ENCODE results near the gene NPIPB9.
"Not testable (repeated sequence)": the region's sequence is repeated elsewhere in the genome, so short reads cannot be mapped to it uniquely, and the experiment has no call there.

- TF ChIP-seq CTCF (IDR thresholded peaks at IDR 0.05); POLR2AphosphoS5 (IDR thresholded peaks at IDR 0.05; ENCODE audit: low read depth, low read length); TCF7L2 (IDR thresholded peaks at IDR 0.05; ENCODE audit: low read depth, low read length); SIN3A (IDR thresholded peaks at IDR 0.05; ENCODE audit: borderline replicate concordance, insufficient read depth, low read depth, low read length): not testable (repeated sequence)
Observed at GRCh38 chr16:28807445-28808120, 56.0 kb downstream of the NPIPB9 start.
